SK-N-MC (cell line): ENCODE measurements around the gene RLN1.

ENCODE experiments used
- EZH2 ChIP-seq: fragments of 200-600 bp; sonication (generic); IDR thresholded peaks from one replicate; pipeline ENCODE4 v1.6.1; 2017; ENCODE audit warnings: antibody characterized with exemption
- POLR2AphosphoS5 ChIP-seq: IDR thresholded peaks from 2 replicates; pipeline ENCODE4 v1.6.1; 2012; ENCODE audit warnings: mild to moderate bottlenecking, low read depth, low read length, borderline replicate concordance

DNA sequence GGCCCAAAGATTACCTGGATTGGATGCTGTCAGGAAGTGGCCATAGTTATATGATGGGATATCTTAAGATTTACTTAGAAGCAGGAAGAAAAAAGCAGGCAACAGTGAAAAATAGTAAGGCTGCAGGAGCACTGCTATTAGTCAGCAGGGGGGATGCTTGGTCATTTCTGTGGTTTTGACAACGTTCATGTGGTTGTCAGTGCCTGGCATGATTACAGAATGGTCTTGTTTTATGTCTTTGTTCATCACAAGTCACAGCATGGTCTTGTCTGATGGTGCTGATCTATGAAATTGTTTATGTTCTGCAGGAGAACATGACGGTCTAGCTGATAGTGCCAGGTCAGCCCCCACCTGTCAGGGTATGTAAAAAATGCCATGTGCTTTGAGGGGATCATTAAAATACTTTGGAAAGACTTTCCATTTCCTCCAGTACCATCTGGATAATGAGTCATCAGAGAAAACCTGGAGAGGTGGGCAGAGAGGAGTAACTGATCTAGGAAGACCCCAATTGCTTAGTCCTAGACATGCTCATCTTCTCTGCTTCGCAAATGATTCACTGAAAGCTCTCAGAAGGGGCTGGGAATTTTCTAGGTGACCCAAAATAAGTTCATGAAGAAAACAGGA, 49.5 kb upstream of the RLN1 start:
- no peak for TF ChIP-seq EZH2
- no peak for TF ChIP-seq POLR2AphosphoS5
